ENCODE data around the gene NKAPD1.
"Not testable (repeated sequence)": the region's sequence is repeated elsewhere in the genome, so short reads cannot be mapped to it uniquely, and the experiment has no call there.

Gene NKAPD1

DNA sequence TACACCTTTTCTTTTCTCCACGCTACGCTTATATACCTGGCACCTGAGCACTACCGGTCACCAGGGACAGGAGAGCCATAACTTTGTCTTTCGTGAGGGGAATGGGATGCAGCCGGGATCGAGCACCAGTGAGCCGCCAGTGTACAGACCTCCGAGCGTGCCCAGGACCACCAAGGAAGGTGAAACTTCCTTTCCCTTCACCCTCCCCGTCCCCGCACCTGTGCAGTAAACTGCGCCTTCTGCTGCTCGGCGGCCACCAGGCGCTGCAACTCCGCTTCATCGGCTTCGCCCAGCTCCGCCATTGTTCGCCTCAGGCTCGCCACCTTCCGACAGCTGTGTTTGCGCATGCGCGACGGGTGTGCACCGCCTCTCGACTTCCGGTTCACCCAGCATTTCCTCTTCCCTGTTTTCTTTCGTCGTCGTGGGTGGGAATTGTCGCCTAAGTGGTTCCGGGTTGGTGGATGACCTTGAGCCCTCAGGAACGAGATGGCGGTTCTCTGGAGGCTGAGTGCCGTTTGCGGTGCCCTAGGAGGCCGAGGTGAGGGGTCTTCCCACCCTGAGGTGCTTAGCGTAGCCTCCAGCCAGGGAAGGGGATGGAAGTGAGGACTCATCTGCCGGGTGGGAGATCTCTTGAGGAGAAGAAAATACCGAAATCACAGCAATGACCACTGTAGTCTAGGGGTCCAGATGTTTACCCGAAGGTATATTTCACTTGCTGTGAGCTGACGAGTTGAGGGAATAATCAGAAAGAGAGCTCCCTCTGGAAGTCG lies 12.5 kb downstream of the NKAPD1 start, which contains the start of the genes SDHD and TIMM8B:
Gene SDHD, plus strand, starts transcription at position 452 of the 770 bp plus-strand sequence. Its CDS starts 35 bp downstream, at position 487.
Gene TIMM8B, minus strand, starts transcription at position 335 of the 770 bp plus-strand sequence. Its CDS starts 33 bp downstream, at position 302.
- DNase-seq, result peak; percentile 98

DNA sequence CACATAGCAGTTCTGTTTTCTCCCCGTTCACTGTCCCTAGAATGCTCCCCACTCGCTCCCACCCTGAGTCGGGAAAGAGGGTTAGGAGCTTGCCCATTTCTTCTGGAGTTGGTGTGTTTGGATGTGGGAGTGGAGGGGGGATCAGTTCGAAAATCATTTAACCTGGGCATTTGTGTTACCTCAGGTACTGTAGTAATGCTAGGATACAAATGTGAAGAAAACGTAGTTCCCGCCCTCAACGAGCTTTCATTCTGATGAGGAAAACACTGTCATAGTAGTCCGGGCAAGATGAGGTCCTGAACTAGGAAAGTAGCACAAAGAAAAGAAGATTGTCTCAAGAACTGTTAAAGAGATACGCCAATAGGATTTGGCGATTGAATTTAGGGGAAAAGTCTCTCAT lies 13.1 kb downstream of the NKAPD1 start:
- DNase-seq, result no peak

DNA sequence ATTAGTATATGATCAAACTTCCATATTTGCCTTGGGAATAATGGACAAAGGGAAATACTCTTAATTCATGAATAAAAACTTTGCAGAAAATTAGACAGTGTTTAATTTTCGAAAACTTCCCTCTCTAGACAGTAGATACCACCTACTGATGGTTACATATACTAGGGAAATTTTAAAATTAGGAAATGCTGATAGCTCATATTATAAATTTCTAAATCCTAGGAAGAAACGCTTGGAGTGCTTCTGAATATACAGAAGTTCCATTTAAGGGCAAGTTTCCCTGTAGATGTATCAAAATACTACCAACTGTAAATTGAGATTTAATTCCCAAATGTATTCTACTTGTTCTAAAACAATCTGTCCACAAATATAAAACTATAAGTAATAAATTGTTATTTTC lies 21.2 kb downstream of the NKAPD1 start:
- not testable (repeated sequence) for DNase-seq

DNA sequence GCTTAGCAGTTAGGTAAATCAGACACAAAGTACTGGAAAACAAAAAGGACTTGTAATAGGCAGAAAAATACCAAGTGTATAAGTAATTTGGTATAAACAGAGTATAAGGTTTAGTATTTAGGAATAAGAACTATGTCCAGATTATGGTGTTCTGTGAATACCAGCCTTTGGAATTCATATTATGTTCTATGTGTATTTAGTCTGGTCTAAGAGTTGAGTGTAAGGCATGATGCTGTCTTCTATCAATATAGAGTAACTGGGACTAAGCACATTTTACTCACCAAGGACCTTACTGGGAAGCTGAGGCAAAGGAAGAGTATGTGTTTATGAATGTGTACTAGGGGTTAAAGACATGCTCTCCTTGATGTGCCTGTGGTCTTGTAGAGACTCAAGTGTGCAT lies 22.1 kb downstream of the NKAPD1 start:
- DNase-seq, result no peak

DNA sequence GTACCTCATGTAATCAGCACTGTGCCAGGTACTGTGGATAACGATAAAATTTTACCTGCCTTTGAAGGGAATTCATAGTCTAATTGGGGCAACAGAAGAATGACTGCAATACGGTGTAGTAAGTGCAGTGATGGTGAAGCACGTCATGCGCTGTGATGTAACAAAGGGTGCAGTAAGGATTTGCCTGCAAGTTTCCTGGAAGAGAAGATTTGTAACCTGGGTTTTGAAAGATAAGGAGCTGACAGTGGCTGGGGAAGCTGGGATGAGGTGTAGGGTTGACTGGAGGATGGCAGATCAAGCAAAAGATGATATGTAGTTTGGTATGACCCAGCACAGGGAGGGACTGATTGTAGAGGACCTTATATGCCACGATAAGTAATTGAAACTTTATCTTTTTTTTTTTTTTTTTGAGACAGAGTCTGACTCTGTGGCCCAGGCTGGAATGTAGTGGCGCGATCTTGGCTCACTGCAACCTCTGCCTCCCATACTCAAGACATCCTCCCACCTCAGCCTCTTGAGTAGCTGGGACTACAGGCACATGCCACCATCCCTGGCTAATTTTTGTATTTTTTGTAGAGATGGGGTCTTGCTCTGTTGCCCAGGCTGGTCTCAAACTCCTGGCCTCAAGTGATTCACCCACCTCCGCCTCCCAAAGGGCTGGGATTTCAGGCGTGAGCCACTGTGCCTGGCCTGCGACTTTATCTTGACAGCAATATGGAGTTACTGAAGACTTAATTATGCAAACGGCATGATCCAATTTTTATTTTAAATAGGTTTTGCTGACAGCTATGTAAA lies 23.8 kb downstream of the NKAPD1 start:
- no peak for DNase-seq

DNA sequence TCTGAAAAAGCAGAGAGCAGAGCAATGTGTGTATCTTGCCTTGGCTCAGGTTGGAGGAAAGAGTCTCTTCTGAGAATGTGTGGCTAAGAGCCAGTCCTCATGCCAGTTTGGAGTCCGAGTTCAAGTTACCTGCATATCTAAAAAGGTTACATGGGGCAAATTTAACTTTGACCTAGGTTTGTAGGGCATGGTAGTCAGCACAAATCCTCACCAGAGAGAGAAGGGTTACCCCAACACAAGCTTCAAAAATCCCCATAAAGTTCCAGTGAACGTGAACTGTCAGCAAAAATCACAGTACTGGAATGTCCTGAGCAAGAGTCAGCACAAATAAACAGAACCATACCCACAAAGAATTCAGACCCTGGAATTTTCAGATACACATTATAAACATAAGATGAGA lies 26.4 kb downstream of the NKAPD1 start:
- peak; percentile 28 for DNase-seq

DNA sequence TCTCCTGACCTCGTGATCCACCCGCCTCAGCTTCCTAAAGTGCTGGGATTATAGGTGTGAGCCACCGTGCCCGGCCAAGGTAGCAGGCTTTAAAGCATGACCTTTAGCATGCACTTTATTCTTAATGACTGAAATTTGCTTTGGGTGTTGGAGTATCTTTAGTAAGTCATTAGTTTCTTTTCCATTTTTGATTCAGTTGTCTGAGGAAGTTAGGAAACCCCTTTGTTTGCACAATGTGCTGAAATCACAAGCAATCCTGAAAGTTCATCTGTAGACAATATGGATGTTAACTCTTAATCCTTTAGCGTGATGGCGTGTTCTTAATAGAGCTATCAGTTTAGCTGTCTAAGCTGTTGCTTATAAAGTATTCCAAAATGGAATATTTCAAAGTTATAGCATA lies 29.3 kb downstream of the NKAPD1 start:
- DNase-seq, result no peak

DNA sequence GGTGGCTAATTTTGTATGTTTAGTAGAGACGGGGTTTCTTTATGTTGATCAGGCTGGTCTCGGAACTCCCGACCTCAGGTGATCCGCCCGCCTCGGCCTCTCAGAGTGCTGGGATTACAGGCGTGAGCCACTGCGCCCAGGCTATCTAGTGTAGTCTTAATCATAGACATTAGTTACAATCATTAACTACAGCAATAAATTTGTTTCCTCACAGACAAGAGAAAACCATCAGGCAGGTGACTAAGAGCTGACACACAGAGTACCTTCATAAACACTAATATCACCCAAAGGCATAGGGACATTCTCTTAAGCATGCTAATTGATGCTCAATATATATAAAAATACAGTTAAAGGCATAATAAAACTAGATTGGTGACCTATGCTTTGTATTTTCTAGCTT lies 32.0 kb downstream of the NKAPD1 start:
- DNase-seq, result no peak

DNA sequence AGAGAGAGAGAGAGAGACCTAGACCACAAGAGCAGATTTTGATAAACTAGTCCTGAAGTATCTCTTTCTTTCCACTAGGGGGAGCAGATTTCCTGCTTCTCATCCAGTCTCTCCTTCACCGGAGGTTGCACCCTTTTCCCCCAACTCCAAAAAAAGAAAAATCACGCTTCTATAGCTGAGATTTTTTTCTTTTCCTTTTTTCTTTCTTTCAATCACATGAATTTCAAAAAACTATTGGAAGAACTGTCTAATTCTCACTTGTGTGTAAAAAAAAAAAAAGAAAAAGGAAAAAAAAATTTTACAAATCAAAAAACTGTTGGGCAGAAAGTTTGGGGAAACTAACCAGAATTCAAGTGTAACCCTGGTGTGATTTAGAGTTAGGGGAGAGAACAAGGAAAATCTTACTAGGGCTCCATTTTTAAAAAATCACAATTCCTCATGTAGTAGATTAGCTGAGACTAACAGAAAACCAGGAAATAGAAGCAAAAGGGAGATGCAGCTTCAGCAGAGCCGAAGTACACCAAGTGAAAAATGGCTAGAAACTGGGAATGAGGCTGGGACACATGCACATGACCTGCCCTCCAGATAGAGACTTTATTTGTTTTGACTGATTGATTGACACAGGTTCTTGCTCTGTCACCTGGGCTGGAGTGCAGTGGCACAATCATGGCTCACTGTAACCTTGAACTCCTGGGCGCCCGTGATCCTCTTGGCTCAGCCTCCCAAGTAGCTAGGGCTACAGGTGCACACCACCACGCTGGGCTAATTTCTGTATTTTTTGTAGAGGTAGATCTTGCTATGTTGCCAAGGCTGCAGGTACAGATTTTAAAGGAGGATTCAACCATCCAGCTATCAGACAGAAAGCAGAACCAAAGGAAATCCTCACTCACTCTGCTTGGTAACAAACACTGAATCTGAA lies 39.7 kb downstream of the NKAPD1 start:
- peak; percentile 69 for DNase-seq

DNA sequence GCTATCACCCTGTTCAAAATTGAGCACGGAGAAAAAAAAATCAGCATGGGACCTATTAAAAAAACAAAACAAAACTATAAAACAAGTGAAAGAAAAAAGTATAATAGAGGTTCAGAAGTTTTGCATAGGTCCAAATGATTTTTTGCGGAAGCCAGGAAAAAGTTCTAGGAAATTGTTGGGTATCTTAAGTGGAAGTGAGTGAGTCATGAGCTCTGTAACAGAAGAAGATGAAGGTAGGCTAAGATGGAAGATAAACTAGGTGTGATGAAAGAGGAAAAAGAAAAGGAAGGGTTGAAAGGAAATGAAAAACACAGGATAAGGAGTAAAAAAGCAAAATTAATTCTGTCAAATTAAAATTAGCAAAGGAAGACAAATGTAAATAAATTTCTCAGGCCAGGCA lies 40.4 kb downstream of the NKAPD1 start:
- DNase-seq, result no peak

DNA sequence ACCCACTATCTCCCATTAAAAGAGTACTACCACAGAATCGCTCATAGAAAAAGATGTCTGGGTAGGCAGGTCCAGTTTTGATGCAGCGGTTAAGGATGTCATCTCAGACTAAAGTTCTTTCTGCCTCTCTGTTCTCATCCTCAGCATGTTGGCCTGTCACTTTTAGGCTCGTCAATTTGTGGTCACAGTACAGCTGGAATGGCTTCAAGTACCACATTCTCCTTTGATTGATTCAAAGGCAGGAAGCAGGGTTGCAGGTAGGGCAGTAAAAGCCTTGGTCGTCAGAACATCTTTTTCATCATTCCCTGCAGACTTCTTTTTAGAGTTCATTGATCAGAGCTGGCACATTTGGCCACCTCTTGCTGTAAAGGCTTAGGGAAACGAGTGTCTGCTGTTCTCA lies 41.3 kb downstream of the NKAPD1 start:
- DNase-seq, result no peak

DNA sequence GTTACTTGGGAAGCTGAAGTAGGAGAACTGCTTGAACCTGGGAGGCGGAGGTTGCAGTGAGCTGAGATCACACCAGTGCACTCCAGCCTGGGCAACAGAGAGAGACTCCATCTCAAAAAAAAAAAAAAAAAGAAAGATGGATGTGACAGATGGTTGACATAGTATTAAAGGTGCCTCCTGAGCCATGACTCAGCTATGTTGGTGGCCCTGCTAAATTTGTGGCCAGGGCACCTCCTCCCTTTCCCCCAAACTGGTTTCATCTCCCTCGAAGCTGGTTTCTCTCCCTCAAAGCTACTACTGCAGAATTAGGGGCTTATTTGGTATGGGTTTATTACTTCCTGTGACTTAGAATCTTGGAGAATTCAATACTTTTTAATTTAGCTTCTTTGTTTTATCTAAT lies 44.1 kb downstream of the NKAPD1 start:
- no peak for DNase-seq

DNA sequence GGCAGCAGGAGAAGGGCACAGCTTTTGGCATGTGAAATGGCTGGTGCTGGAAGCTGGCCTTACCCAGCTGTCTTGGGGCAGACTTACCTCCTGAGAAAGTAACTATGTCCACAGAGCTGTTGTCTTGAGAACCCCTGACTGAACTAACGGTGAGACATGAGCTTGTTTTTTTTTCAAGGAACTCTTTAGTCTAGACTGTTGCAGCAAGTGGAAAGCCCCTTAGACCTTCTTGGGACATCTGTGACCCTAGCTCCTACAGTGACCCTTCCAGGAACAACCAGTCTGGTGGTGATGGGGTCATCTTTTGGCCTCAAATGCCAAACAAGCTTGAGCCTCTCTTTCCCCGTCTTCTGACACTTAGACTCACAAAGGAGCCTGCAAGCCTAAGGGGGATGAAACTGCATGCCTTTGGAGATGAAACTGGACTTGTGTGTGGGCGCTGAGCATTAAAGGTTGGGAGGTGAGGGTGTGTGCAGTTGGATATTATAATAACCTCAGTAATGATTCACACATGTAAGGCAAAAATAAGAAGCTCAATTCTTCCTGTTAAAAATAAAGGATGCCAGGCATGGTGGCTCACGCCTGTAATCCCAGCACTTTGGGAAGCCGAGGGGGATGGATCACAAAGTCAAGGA lies 48.0 kb downstream of the NKAPD1 start:
- no peak for DNase-seq

DNA sequence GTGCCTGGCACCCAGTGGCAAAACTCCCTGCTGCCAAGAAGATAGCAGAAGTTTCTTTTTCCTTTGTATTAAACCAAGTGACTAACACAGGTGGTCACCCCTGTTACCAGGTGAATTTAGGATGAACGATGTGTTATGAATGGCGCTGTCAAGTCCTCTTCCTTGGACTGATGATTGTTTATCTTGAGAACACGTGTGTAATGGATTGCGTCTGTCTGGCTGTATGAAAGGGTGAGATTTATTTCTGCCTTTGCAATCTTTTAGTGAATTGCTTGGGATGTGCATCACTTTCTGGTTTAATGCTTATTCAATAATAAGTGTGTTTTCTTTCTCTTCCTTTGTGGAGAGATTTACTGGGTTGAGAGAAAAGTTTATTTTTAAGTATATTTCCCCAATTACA lies 49.0 kb downstream of the NKAPD1 start:
- no peak for DNase-seq

DNA sequence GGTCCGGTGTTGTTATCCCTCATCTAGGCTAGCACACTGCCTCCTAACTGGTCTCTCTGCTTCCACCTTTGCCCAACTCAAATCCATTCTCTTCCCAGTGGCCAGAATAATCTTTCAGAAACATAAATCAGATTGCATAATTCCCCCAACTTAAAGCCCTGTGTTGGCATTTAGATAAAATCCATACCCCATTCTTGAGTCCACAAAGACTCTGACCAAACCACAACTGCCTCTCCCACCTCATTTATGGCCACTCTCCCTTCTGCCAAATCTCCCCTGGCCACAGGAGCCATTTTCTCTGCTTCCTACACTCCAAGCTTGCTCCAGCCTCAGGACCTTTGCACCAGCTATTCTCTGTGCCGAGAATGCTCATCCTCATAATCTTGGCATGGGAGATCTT lies 53.0 kb downstream of the NKAPD1 start:
- DNase-seq, result no peak

DNA sequence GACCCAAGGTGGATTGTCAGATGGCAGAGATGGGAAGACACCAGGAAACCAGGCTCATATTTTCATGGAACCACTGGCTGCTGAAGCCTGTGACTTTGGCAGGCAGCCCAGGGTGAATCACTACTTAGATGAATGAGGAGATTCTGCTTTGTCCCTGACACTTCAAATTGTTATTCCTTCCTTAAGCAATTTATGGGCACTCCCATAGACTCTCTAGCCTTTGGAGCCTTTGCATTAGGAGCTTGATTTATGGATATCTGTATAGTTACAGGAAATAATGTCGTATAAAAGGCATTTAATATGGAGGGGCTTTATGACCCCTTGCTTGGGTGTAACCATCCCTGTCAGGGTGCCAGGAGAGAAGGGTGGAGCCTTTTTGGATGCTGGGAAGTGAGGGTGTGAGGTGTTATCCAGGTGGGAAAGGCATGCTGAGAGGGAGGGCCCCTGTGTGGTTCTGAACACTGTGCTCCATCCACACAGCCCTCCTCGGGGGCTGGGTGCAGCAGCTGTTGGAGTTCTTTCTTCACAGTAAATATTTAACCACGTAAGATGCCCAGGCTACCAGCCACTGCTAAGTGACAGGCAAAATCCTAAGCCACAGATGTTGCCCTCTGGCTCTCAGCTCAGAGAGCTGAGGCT lies 54.5 kb downstream of the NKAPD1 start:
- DNase-seq, result peak; percentile 90

DNA sequence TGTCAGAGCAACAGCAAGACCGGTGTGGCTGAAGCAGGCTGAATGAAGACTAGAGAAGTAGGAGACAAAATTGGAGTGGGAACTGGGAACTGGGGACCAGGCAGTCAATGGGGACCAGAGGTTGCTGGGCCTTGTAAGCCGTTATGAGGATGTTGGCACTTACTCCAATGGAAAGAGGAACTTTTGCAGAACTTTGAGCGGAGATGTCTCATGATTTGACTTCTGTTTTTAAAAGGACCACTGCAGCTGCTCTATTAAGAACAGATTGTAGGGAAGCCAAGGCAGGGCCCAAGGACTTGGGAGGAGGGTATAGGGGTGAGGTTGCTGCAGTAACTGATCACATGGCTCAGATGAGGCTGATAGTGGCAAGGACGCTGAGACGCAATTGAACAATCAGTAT lies 55.6 kb downstream of the NKAPD1 start:
- no peak for DNase-seq

DNA sequence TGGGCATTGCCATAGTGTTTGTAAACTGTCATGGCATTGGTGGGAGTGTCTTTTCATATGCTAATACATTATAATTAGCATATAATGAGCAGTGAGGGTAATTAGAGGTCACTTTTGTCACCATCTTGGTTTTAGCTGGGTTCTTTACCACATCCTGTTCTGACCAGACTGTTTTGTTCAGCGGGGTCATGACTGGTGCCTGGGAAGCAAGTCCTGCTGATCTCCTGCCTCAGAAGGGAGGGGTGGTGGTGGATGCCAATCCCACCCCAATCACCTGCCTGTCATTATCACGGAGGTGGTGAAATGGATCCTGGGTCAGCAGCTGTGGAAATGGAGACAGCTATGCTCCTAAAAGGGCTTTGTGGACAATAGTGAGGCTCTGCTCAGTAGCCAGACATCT lies 58.6 kb downstream of the NKAPD1 start:
- no peak for DNase-seq

DNA sequence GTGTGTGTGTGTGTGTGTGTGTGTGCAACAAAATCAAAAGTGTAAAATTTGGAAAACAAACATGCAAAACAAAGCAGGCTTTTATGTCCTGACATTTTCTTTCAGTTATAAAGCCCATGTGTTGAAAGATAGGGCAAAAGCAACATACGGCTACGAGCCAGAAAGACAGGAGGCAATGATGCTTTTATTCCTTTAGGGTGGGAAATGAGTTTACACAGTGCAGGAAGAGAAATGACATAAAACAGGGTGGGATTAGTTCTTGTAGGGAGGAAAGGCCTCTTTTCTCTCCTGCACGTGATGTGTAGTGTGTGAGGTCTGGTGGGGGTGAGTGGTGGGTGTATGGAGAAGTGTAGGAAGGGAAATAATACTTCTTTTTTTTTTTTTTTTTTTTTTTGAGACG lies 60.4 kb downstream of the NKAPD1 start:
- DNase-seq, result no peak

All from fibroblast of skin of scalp (primary cell).